Gastrocnemius medialis (tissue), 4 donors: ENCODE results near the gene SEMA3E. TPM values are rescaled to one million over a fixed set of nuclear protein-coding genes. Genes with fewer than 3 reads are reported as not detected.
"Not testable (repeated sequence)": the region's sequence is repeated elsewhere in the genome, so short reads cannot be mapped to it uniquely, and the experiment has no call there.

Experiments
- ATAC-seq, 2 donors: fragments of 150-250 bp; one replicate each; pipeline ENCODE4 v1.9.1; 2016
- DNase-seq, 2 donors: peaks; one replicate each; pipeline ENCODE4 v3.0.0-alpha.2; 2019
- H3K27ac ChIP-seq, 4 donors: fragments of 200-600 bp; sonication (generic); 1 replicate in 1 of 4; 2 replicates in 3 of 4; pipeline ENCODE4 v1.5.1; 2016 to 2018; ENCODE audit warnings: mild to moderate bottlenecking in 2 of 4, moderate library complexity in 1 of 4
- H3K27me3 ChIP-seq, 3 donors: fragments of 200-600 bp; sonication (generic) in 2 of 3; 1 replicate in 1 of 3; 2 replicates in 2 of 3; pipeline versions ENCODE4 v1.5.1 to v1.6.0; 2016 to 2019; ENCODE audit warnings: mild to moderate bottlenecking in 1 of 3, moderate library complexity in 1 of 3
- H3K36me3 ChIP-seq, 2 donors: fragments of 200-600 bp; sonication (generic) in 1 of 2; one replicate each; pipeline ENCODE4 v1.5.1; 2017 to 2018
- H3K4me1 ChIP-seq, 2 donors: fragments of 200-600 bp; sonication (generic) in 1 of 2; one replicate each; pipeline ENCODE4 v1.5.1; 2016 to 2017; ENCODE audit warnings: mild to moderate bottlenecking in 2 of 2
- H3K4me3 ChIP-seq, 4 donors: fragments of 200-600 bp; sonication (generic) in 3 of 4; 1 replicate in 1 of 4; 2 replicates in 3 of 4; pipeline ENCODE4 v1.5.1; 2016 to 2019; ENCODE audit warnings: mild to moderate bottlenecking in 2 of 4
- H3K9me3 ChIP-seq, 3 donors: fragments of 200-600 bp; sonication (generic) in 2 of 3; 1 replicate in 1 of 3; 2 replicates in 2 of 3; pipeline ENCODE4 v1.5.1; 2016 to 2019
- POLR2A ChIP-seq, 2 donors: fragments of 450-650 bp; IDR thresholded peaks; one replicate each; pipeline ENCODE4 v1.6.1; 2017; ENCODE audit warnings: antibody characterized with exemption in 2 of 2, mild to moderate bottlenecking in 2 of 2, moderate library complexity in 2 of 2
- in situ Hi-C, 4 donors: fragments of 200-750 bp; cut with MboI; loops; one replicate each; pipeline versions ENCODE4 v1.15.0 to v1.8.0; 2017; ENCODE audit warnings: low sequenced_read_pairs in 4 of 4
- intact Hi-C: fragments of 100-400 bp; cut with DNase I; formaldehyde crosslinking; loops from one replicate; pipeline ENCODE4 v1.15.1; 2023; ENCODE audit warnings: low total_unique reads
- total RNA-seq, 4 donors: library from RNA; depleted of rRNA; stranded (reverse); fragments of >200 nt; gene quantifications; one replicate each; pipeline versions ENCODE4 v1.1.0 to v1.2.3, GENCODE V29; 2016
- TF ChIP-seq, protein P1 (sequence below), 5 experiments: fragments of 450-650 bp in 3 of 5; fragments of 200-600 bp in 2 of 5; sonication (generic) in 2 of 5; IDR thresholded peaks in 4 of 5; conservative IDR thresholded peaks in 1 of 5; 1 replicate in 4 of 5; 2 replicates in 1 of 5; pipeline ENCODE4 v1.5.1; 2016 to 2019; ENCODE audit warnings: antibody characterized with exemption in 5 of 5, mild to moderate bottlenecking in 3 of 5, moderate library complexity in 3 of 5

The SEMA3E gene
- total RNA-seq, 4 donors from 2014 or later: 0.22 to 0.41 (median 0.32) TPM; not detected in 1

DNA sequence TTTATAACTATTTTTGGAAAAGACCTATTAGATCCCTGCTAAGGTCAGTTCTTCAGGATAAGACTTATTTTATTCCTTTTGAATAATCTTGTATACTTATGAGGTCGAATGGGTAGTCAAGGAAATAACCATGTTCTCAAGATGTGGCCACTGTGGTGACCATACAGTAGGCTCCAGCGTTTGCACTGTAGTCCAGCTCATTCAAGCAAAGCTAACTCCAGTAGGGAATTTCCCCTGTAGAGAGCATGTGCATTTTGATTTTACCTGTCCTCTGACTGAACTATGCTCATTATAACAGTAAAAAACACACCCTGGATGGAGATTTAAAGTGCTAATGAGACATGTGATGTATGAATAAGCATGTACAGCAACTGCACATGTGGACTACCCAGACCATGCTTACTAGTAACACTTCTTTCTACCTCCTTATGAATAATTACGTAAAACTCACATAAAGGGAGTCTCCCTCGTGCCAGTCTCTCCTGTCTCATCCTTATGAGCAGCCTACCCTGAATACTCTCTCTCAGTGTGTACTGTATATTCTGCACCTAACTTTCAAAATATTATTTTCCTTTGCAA, 32.4 kb upstream of the SEMA3E start:
- intact Hi-C loops (no loop called here), in situ Hi-C loops (no loop called here)
- TF ChIP-seq, protein P1, sequence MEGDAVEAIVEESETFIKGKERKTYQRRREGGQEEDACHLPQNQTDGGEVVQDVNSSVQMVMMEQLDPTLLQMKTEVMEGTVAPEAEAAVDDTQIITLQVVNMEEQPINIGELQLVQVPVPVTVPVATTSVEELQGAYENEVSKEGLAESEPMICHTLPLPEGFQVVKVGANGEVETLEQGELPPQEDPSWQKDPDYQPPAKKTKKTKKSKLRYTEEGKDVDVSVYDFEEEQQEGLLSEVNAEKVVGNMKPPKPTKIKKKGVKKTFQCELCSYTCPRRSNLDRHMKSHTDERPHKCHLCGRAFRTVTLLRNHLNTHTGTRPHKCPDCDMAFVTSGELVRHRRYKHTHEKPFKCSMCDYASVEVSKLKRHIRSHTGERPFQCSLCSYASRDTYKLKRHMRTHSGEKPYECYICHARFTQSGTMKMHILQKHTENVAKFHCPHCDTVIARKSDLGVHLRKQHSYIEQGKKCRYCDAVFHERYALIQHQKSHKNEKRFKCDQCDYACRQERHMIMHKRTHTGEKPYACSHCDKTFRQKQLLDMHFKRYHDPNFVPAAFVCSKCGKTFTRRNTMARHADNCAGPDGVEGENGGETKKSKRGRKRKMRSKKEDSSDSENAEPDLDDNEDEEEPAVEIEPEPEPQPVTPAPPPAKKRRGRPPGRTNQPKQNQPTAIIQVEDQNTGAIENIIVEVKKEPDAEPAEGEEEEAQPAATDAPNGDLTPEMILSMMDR (IDR thresholded peaks at IDR 0.05 in 4 of 5, conservative IDR thresholded peaks at IDR 0.05 in 1 of 5): no peak
- TF ChIP-seq POLR2A (IDR thresholded peaks at IDR 0.05): no peak
- H3K4me3 ChIP-seq: no peak overlapping the region
- H3K27ac ChIP-seq: no peak overlapping the region
- H3K27me3 ChIP-seq: no peaks in the 10 kb centered on the region
- H3K36me3 ChIP-seq: no peaks in the 10 kb centered on the region
- H3K4me1 ChIP-seq: no peaks in the 10 kb centered on the region
- H3K9me3 ChIP-seq: no peaks in the 10 kb centered on the region
- ATAC-seq (no peak), DNase-seq (no peak)

DNA sequence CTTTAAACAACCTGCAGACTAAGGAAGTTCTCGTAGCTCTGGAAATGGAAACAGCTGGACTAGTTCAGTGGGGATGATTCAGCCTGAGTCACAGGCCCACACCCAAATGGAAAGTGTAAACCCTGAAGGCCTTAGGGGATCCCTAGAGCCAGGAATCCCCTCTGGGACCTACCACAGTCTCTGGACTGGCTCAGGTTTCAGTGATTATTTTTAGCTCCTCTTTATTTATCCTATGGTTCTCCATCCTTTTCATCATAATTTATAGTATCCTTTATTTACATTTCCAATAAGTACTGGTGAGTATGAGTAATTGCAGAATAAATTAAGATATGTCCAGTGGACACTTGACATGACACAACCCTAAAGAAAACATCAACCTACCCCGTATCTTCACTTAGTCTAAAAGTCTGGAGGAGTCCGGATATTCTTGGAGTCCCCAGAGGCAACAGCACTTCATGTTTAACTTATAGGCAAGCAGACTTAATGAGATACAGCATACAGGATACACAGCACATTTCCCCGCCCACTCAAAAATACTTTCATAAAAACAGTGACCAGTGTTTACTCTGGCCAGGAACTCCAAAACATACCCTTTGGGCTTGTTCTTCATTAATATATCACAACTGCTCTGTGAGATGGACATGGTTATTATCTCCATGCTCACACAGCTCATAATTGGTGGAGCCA, 28.4 kb upstream of the SEMA3E start:
- Histone ChIP-seq H3K4me3 (no peak overlapping the region), H3K27ac (no peak overlapping the region), H3K36me3 (no peaks in the 10 kb centered on the region), H3K27me3 (no peaks in the 10 kb centered on the region), H3K9me3 (no peaks in the 10 kb centered on the region), H3K4me1 (no peaks in the 10 kb centered on the region)
- intact Hi-C loops: no loop called here
- in situ Hi-C loops: no loop called here
- ATAC-seq: no peak
- no peak for DNase-seq
- no peak for TF ChIP-seq POLR2A (IDR thresholded peaks at IDR 0.05)
- TF ChIP-seq, protein P1 (IDR thresholded peaks at IDR 0.05 in 4 of 5, conservative IDR thresholded peaks at IDR 0.05 in 1 of 5): no peak

DNA sequence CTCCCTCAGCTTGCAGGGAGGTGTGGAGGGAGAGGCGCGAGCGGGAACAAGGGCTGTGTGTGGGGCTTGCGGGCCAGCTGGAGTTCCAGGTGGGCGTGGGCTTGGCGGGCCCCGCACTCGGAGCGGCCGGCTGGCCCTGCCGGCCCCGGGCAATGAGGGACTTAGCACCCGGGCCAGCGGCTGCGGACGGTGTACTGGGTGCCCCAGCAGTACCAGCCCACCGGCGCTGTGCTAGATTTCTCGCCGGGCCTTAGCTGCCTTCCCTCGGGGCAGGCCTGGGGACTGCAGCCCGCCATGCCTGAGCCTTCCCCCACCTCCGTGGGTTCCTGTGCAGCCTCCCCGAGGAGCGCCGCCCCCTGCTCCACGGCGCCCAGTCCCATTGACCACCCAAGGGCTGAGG, 24.4 kb upstream of the SEMA3E start:
- H3K4me1 ChIP-seq, ATAC-seq, H3K4me3 ChIP-seq, H3K27me3 ChIP-seq, H3K27ac ChIP-seq, intact Hi-C loops, H3K36me3 ChIP-seq, H3K9me3 ChIP-seq, DNase-seq: not testable (repeated sequence)
- in situ Hi-C loops: loop anchor here in 1 of 4 donors (25.0 kb wide), 1 partner anchor 261 kb away; no protein-coding TSS in a partner anchor

DNA sequence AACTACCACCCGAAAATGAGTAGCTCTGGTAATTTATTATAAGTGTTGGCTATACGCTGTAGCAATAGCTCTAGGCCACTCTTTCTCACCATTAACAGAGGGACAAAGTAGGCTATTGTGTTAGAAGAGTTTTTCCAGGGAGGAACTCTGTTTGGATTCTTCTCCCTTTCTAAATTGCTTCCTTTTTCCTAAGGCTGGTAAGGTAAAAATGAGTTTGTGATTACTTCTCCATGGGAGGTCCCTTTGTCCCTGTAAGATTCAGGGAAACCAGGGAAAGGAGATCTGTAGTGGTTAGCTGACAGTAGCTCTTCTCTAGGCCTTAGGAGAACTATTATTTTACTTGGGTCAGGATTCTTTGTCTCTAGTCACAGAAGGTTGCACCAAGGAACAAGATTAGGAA, 23.2 kb upstream of the SEMA3E start:
- in situ Hi-C loops: loop anchor here in 1 of 4 donors (25.0 kb wide), 1 partner anchor 260 kb away; no protein-coding TSS in a partner anchor
- Histone ChIP-seq H3K27me3 (no peaks in the 10 kb centered on the region), H3K4me1 (no peaks in the 10 kb centered on the region), H3K27ac (no peak overlapping the region), H3K36me3 (no peaks in the 10 kb centered on the region), H3K4me3 (no peak overlapping the region), H3K9me3 (no peaks in the 10 kb centered on the region)
- intact Hi-C loops: no loop called here
- ATAC-seq: no peak
- TF ChIP-seq, protein P1 (IDR thresholded peaks at IDR 0.05 in 4 of 5, conservative IDR thresholded peaks at IDR 0.05 in 1 of 5): no peak
- no peak for TF ChIP-seq POLR2A (IDR thresholded peaks at IDR 0.05)
- no peak for DNase-seq

DNA sequence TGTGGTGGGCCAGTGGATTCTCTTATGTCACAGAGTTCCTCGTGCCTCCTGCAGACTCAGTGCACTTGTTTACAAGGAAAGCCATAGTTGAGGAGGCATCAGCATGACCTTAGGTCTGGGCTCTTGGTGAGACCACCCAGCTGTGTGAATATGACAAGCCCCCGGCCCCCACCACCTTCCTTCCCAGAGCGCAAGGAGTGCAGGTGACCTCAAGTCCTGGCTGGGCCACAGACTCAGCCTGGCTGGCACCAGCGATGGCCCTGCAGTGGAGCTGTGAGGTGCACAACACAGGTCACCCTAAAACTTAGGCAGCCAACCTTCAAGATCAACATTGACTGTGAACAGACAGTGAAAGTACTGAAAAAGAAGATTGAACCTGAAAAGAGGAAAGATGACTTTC, 14.2 kb upstream of the SEMA3E start:
- no peaks in the 10 kb centered on the region for H3K27me3 ChIP-seq
- H3K36me3 ChIP-seq: no peaks in the 10 kb centered on the region
- H3K4me1 ChIP-seq: no peaks in the 10 kb centered on the region
- no peak overlapping the region for H3K4me3 ChIP-seq
- no peak overlapping the region for H3K27ac ChIP-seq
- TF ChIP-seq, protein P1 (IDR thresholded peaks at IDR 0.05 in 4 of 5, conservative IDR thresholded peaks at IDR 0.05 in 1 of 5): no peak
- no peak for TF ChIP-seq POLR2A (IDR thresholded peaks at IDR 0.05)
- ATAC-seq (no peak), DNase-seq (no peak)
- intact Hi-C loops: no loop called here
- in situ Hi-C loops: loop anchor here in 1 of 4 donors (25.0 kb wide), 1 partner anchor 251 kb away; no protein-coding TSS in a partner anchor
- H3K9me3 ChIP-seq: no peaks in the 10 kb centered on the region
